ENCODE data around the gene C9orf40.

Gene C9orf40

DNA sequence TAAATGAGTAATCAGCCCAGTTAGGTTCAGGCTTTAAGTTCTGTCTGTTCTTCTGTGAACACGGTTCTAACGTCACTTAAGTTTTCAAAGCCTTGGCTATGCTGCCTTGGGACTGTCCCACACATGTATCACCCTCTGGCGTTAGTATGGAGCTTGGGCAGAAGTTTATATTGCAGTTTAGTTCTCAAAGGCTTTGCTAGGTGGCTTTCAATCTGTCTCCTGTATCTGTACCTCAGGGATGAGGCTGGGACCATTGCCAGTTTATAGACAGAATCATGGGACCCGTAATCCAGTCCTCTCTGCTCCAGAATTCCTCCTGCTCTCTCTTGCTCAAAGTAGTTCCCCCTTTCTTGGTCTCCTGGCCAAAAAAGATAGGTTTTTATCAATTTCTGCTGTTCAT, 12.1 kb downstream of the C9orf40 start:
- no peak for DNase-seq (ENCODE audit: low read depth in 2 of 2)

DNA sequence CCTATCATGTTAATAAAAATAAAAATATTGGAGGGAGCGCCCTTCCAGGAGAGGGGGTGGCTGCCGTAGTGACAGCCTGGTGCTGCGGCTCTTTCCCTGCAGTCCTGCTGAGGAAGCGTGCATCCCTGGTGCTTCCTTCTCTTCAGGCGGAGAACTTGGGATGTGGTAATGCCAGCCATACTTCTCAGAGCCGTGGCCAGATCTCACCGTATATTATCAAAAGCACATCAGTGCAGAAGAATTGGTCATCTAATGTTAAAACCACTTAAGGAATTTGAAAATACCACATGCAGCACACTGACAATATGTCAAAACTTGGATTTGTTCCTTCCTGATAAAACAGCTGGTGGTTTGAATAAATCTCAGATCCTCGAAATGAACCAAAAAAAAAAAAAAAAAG, 17.7 kb downstream of the C9orf40 start:
- no peak for DNase-seq (ENCODE audit: low read depth in 2 of 2)

GRCh38 chr9:74921737-74922136, 31.0 kb downstream of the C9orf40 start:
- DNase-seq (ENCODE audit: low read depth in 2 of 2) = no peak

GRCh38 chr9:74920944-74921626, 31.6 kb downstream of the C9orf40 start:
- DNase-seq (ENCODE audit: low read depth in 2 of 2) = no peak

GRCh38 chr9:74910036-74910435, 42.7 kb downstream of the C9orf40 start:
- DNase-seq (ENCODE audit: low read depth in 2 of 2) = no peak

DNA sequence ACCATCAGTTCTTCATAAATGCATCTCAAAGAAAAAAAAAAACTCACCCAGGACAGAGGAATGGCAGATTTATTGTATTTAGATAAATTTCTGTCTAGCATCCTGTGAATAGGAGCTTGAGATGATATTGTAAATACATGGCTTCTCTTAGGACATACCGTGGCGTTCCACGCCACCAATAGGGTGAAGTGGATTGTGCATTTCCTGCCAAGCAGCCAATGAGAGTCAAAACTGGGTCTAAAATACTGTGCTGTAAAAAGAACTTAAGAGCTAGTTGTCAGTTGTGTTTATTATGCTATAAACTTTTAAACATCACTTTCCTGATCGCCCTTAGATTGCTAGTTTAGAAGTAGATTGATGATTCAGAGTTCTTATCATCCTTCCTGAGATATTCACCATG, 44.0 kb downstream of the C9orf40 start:
- no peak for DNase-seq (ENCODE audit: low read depth in 2 of 2)

GRCh38 chr9:74907085-74907484, 45.6 kb downstream of the C9orf40 start:
- no peak for DNase-seq (ENCODE audit: low read depth in 2 of 2)

DNA sequence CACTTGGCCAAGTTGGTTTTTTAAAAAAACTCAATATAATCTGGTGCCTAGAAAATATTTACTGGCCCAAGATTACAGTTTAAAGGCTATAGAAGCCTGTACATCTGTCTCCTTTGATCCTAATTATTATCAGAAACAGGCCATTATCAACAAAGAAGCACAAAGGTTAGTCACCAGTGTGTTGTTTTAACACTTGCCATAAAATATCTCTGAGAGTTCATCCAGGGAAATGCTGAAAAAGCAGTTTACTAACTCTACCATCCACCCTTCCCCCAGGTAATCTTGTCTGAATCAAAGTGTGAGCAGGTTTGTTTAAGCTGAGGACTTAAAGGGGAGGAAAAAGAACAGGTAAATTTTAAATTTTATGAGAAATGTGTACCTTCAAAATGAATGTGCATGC, 51.7 kb downstream of the C9orf40 start:
- no peak for DNase-seq (ENCODE audit: low read depth in 2 of 2)
